CD4-positive, alpha-beta T cell treated with Interleukin-2 at 100 ng/mL for 4 hours (primary cell): Measurements from ENCODE around the gene AARSD1.
"Not testable (repeated sequence)": the region's sequence is repeated elsewhere in the genome, so short reads cannot be mapped to it uniquely, and the experiment has no call there.

ENCODE experiments used
- DNase-seq: peaks from one replicate; pipeline ENCODE4 v3.0.0-alpha.2; 2020; ENCODE audit warnings: low spot score

Gene AARSD1

DNA sequence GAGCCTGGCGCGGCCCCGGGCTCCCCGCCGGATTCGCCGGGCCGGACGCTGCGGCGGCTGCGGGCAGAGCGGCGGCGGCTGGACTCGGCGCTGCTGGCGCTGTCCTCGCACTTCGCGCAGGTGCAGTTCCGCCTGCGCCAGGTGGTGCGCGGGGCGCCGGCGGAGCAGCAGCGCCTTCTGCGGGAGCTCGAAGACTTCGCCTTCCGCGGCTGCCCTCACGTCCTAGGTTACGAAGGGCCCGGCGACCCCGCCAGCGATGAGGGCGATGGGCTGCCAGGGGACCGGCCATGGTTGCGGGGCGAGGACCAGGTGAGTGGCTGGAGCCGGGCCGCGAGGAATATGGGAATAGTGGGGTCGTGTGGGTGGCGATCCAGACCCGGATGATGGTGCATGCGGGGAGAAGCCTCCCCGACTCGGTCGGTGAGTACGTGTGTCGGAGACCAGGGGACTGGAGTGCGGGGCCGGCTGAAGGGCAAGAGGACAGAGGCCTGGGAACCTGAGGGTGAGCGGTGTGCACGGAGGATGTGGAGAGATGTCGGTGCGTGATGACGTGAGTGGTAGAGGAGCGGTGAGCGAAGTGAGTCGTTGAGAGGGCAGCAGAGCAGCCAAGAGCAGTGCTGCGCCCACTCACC is 16.6 kb upstream of the AARSD1 start:
- peak; percentile 36 for DNase-seq

DNA sequence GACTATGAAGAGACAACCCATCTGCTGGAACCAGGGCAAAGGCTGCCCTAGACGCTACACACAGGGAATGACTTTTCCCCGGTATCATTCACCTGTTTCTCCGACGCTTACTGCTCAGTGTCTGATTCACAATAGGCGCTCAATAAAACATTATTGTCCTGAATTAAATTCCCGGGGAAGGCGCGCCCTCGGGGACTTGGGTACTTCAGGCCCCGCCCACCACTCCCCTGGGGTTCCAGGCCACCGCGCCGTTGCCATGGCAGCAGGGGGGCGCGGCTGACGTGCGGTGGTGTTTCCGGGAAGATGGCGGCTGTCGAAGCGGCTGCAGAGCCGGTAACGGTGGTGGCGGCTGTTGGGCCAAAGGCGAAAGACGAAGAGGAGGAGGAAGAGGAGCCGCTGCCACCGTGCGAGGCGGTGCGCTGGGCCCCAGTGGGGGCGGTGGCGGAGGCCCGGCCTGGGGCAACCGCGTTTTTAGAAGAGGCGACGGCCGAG is 16.1 kb upstream of the AARSD1 start, which contains the start of gene RUNDC1:
Gene RUNDC1 (plus strand): TSS at position 292 of the 492 bp plus-strand sequence. CDS start 12 bp downstream, at position 304.
- peak; percentile 91 for DNase-seq

- no peak for DNase-seq
These were observed 15.4 kb upstream of the AARSD1 start, which contains the start of gene PTGES3L for GRCh38 chr17:42979511-42980273. TSS of gene PTGES3L (minus strand) at chr17:42980080. CDS start at chr17:42980053, 27 bp downstream.

GRCh38 chr17:42975701-42976100 is 11.4 kb upstream of the AARSD1 start:
- DNase-seq: not testable (repeated sequence)

GRCh38 chr17:42975265-42975664 is 11.0 kb upstream of the AARSD1 start:
- no peak for DNase-seq

GRCh38 chr17:42973323-42973722 is 9.1 kb upstream of the AARSD1 start:
- DNase-seq: not testable (repeated sequence)

DNA sequence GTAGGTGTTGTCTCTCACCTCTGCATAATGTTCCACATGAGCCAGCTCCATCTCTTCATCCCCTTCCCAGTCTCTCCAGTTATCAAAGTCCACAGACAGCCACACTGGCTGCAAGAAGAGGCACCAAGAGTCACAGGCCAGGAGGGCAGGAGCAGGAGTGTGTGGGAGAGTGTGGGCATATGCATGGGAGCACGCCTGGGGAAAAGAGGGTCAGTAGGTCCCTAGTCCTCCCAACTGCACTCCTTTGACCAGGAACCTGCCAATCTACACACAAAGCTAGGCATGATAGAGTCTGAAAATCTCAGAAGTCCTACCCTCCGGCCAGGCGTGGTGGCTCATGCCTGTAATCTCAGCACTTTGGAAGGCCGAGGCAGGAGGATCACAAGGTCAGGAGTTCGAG is 7.3 kb upstream of the AARSD1 start:
- DNase-seq: no peak

DNA sequence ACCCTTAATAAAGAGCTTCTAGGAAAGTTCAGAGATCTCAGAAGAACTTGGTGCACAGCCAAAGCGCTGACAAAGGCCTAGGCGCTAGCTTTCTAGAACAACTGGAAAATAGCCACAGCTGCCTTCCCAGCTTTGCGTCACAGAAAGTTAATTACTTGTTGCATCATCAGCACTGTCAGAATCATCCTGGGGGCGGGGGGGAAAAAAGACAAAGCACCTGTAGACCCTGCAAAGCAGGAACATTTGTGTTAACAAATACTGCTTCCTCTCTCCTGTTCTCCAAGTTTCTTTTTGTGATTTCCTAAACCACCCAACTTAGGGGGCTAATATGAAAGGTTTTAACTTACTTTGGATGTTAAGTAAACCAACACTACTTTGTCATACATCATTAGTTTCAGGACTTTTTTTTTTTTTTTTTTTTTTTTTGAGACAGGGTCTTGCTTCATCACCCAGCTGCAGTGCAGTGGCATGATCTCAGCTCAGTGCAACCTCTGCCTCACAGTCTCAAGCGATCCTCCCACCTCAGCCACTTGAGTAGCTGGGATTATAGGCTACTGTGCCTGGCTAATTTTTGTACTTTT is 4.8 kb upstream of the AARSD1 start:
- no peak for DNase-seq

DNA sequence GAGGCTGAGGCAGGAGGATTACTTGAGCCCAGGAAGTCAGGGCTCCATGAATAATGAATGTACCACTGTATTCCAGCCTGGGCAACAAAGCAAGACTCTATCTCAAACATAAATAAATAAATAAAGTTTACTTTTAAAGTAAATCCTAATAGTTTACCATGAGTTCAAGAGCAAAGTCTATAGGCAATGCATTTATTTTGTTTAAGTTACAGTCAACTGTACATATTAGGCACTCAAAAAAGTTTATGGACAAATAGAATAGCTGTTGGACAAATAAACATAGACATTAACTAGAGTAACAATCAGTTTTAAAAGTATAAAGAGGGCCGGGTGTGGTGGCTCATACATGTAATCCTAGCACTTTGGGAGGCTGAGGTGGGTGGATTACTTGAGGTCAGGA is 3.7 kb upstream of the AARSD1 start:
- no peak for DNase-seq

DNA sequence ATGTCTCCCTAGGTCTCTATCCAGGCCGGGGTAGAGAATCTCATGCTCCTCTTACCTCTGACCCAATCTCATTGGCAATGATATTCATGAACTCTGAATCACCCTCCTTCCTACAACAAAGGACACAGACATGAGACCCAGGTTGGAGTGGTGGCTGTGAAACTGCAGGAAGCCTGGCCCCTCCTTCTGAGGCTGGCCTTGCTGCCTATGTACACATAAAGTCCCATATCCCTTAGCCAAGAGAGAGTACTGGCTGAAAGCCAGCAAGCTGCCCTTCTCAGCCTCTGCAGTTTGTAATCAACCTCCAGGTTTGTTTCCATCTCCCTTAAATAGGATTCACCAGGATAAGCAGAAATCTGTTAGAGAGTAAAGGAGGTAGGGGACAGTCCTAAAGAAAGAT is 10.6 kb downstream of the AARSD1 start:
- DNase-seq: no peak

DNA sequence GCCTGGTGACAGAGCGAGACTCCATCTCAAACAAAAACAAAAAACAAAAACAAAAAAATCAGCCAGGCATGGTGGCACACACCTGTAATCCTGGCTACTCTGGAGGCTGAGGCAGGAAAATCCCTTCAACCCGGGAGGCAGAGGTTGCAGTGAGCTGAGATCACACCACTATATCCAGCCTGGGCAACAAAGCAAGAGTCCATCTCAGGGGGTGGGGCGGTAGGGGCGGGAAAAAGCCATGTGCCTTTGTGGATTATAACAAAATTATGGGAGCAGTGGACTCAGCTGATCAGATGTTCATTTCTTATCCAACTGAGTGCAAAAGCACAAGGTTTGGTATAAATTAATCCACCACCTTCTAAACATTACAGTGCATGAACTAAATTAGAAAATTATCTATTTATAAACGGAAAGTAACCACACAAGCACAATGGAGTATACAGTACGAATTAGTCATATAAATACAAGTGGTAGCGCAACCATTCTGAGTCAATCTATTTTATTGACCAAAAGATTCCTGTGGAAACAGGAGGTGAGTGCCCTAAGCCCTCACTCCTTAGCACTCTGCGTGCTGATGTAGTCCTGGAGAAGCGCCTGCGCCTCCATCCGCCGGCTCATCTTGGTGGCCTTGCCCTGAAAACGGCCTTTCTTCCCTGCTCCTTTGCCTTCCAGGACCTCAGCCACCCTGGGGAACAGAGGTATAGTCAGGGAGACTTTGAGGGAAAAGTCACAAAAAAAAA is 14.0 kb downstream of the AARSD1 start:
- no peak for DNase-seq

DNA sequence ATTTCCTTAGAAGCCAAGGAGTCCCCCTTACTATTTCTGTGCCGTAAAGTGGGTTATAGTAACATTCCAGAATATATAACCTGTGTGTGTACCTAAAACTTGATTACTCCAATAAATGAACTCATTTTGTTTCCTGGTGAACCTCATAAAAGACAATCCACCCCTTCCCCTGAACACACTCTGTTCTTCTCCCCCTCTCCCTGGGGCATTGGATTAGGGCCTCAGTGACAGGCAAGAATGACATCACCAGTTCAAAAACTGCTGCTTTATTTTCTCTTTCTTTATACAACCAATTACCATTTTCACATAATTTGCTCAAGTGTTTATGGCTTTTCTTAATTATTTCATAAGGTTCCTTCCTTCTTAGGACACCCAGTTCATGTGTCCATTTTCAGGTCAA is 17.4 kb downstream of the AARSD1 start:
- DNase-seq: no peak

DNA sequence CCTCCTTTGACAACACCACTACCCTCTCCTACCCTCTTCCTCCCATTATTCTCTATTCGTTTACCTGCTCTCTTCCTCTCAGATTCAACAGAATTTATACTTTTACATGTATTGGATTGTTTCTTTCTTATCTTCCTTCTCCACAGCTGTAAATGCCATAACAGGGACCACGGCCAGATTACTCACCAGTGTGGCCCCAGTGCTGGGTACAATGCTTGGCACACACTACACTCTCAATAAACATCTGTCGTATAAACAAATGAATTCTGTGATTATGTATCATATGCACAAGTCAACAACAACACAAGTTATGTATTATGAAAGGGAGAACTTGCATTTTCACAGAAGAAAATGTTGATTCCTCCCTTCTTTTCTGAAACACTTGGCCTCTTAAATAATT is 20.0 kb downstream of the AARSD1 start:
- DNase-seq: no peak

DNA sequence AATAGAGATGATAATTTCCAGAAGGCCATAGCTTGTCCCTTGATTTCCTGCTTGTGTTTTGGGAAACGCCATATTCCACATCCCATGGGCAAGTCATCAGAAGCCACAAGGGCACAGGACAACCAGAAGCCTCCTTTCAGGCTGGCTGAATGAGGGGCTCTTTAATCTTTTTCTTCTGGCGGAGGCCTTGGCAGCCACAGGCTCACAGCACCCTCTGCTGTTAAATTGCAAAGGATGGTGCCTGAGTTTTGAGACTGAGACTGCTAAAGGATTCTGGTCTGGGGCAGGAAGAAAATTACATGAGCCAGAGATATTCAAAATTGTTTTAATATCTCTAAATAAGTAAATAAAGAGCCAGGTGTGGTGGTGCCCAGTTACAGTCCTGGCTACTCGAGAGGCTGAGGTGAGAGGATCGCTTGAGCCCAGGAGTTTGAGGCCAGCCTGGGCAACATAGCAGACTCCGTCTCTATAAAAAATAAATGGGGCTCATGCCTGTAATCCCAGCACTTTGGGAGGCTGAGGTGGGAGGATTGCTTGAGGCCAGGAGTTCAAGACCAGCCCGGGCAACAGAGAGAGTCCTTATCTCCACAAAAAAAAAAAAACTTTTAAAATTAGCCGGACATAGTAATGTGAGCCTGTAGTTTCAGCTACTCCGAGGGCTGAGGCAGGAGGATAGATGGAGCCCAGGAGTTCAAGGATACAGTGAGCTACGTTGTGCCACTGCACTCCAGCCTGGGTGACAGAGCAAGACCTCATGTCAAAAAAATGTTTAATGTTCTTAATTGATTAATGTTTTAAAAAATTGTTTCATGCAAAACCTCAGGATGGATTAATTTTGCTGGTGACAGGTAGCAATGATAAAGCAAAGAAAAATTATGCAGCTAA is 26.3 kb downstream of the AARSD1 start:
- DNase-seq: peak; percentile 16

DNA sequence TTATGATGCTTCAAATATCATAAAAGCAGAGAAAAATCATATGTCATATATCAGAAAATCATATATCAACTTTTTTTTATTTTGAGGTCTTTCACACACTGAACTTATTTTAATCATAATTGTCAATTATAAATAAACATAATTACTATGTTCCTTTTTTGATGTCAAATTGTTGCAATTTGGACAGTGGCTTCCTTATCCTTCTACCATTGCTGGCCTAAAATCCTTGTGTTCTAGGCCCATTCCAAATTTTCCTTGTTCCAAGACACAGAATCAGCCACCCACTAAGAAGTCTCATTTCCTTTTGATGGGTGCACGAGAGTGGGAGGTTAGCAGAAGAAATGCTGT is 34.8 kb downstream of the AARSD1 start:
- DNase-seq: no peak

GRCh38 chr17:42928714-42929496 is 35.3 kb downstream of the AARSD1 start:
- peak; percentile 10 for DNase-seq

- DNase-seq: no peak
These were observed 39.4 kb downstream of the AARSD1 start for GRCh38 chr17:42924891-42925290.

- not testable (repeated sequence) for DNase-seq
These were observed 40.8 kb downstream of the AARSD1 start for GRCh38 chr17:42923472-42923871.

- DNase-seq: no peak
These were observed 42.0 kb downstream of the AARSD1 start for GRCh38 chr17:42922294-42922693.

DNA sequence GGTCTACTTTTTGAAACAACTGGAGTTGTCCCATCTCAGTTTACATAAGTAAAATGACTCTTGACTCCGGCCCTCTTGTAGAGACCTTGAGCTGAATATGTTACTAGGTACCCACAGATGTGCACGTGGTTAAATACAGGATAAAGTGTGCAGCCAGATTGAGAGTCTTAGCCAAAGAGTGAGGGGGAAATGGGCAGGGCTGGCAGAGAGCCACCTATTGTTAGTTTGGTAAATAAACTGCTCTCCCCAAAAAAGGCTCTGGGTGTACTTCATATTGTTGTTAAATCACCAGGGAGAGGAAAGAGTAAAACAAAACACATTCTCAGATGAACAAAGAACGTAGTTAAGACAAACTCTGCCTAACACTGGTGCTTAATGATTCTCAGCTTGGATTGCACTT is 43.3 kb downstream of the AARSD1 start:
- no peak for DNase-seq
